Psoas muscle (tissue), 8 donors: Measurements from ENCODE around the gene OCEL1. TPM values are rescaled to one million over a fixed set of nuclear protein-coding genes. Genes with fewer than 3 reads are reported as not detected.

ENCODE experiments used
- ATAC-seq, 4 donors: fragments of 200-7000 bp; cut with Tn5 transposase; one replicate each; pipeline ENCODE4 v1.9.1; 2020; ENCODE audit warnings: moderate library complexity in 3 of 4, mild to moderate bottlenecking in 2 of 4
- DNase-seq, 2 donors: peaks; one replicate each; pipeline ENCODE4 v3.0.0-alpha.2; 2020
- H3K27ac ChIP-seq: fragments of 200-600 bp; one replicate; pipeline ENCODE4 v1.8.0; 2022
- H3K27me3 ChIP-seq, 3 donors: fragments of 200-600 bp in 1 of 3; one replicate each; pipeline versions ENCODE4 v1.6.1 to v1.8.0; 2013 to 2022; ENCODE audit warnings: low read length in 2 of 3, mild to moderate bottlenecking in 2 of 3, moderate library complexity in 1 of 3; ENCODE audit not compliant: insufficient read depth in 3 of 3
- H3K36me3 ChIP-seq, 2 donors: fragments of 200-600 bp in 1 of 2; one replicate each; pipeline versions ENCODE4 v1.6.1 to v1.8.0; 2013 to 2022; ENCODE audit warnings: low read depth in 1 of 2, mild to moderate bottlenecking in 1 of 2, moderate library complexity in 1 of 2; ENCODE audit not compliant: insufficient read depth in 1 of 2
- H3K4me1 ChIP-seq: fragments of 200-600 bp; one replicate; pipeline ENCODE4 v1.8.0; 2022
- H3K4me3 ChIP-seq: fragments of 200-600 bp; one replicate; pipeline ENCODE4 v1.8.0; 2022; ENCODE audit warnings: mild to moderate bottlenecking
- H3K9me3 ChIP-seq: fragments of 200-600 bp; one replicate; pipeline ENCODE4 v1.8.0; 2022
- CTCF ChIP-seq: fragments of 200-600 bp; IDR thresholded peaks from one replicate; pipeline ENCODE4 v1.8.0; 2022; ENCODE audit warnings: antibody characterized with exemption
- whole genome bisulfite sequencing, 3 donors: extraction: QIAGEN DNeasy Blood & Tissue Kit; methylation state at CpG; one replicate each; pipeline versions ENCODE4 v1.1.6 to v1.1.7; 2013; 5-methylcytosine and 5-hydroxymethylcytosine counted together
- intact Hi-C, 2 donors: fragments of 100-400 bp; cut with DNase I; formaldehyde crosslinking; loops; one replicate each; pipeline versions ENCODE4 v1.11.0 to v1.14.2; 2022
- polyA plus RNA-seq, 3 donors: library from polyadenylated mRNA; stranded (reverse); fragments of 200-250 nt; gene quantifications; one replicate each; pipeline ENCODE4 v1.2.3, GENCODE V29; 2013
- total RNA-seq, 4 donors: library from RNA; stranded (reverse); fragmentation: NEBNext Ultra II Directional in 2 of 4; extraction: Animal tissue kit (Norgen Biotek cat#: 25700) in 2 of 4; gene quantifications; one replicate each; pipeline versions ENCODE4 v1.2.1 to v1.2.4, GENCODE V29; 2021 to 2023
- donor health status: healthy with polysubstance abuse.
- donor health status: DM: no; HTN: no; CAD: no; lungs with moderate emphysema.
- donor health status: Bipolar disorder and iron deficiency.
- donor health status: healthy.
- donor health status: DM: yes; HTN: yes; CAD: no.
- donor health status: DM: no; HTN: no; CAD: no.
- donor health status: DM: no; HTN: no; CAD: no.
- donor health status: DM: yes; HTN: yes; CAD: no.

The OCEL1 gene
- total and polyA plus RNA-seq, 7 donors, result 15.6 to 37.1 (median 19.6) TPM

- Histone ChIP-seq H3K9me3 (no peaks in the 10 kb centered on the region), H3K4me1 (peaks cover 13% of the 10 kb centered on the region), H3K4me3 (peak overlapping the region; percentile 72), H3K27me3 (no peaks in the 10 kb centered on the region), H3K27ac (peak overlapping the region; percentile 67), H3K36me3 (peaks cover 3 to 55% of the 10 kb centered on the region in 2 donors)
- 29 to 43% (median 42%) methylated on average over 11 of the region's 11 CpGs for WGBS, 3 donors
- DNase-seq (peak; percentile 56 to 72), ATAC-seq (peak; percentile 66 to 77 (median 71))
- TF ChIP-seq CTCF, result no peak
- intact Hi-C loops, result loop anchor here in 1 of 2 donors (2.0 kb wide), 1 partner anchor 166 kb away; no protein-coding TSS in a partner anchor
These were observed 8.9 kb downstream of the OCEL1 start for GRCh38 chr19:17234911-17235299.

GRCh38 chr19:17235300-17235970 lies 9.4 kb downstream of the OCEL1 start:
- intact Hi-C loops, result loop anchor here in 1 of 2 donors (2.0 kb wide), 1 partner anchor 167 kb away; no protein-coding TSS in a partner anchor
- TF ChIP-seq CTCF, result peak; percentile 52
- Histone ChIP-seq H3K36me3 (peaks cover 3 to 59% of the 10 kb centered on the region in 2 donors), H3K9me3 (no peaks in the 10 kb centered on the region), H3K4me3 (peak overlapping the region; percentile 72), H3K27me3 (no peaks in the 10 kb centered on the region), H3K4me1 (peaks cover 16% of the 10 kb centered on the region), H3K27ac (peak overlapping the region; percentile 67)
- DNase-seq (peak; percentile 74 to 86), ATAC-seq (peak; percentile 82 to 93 (median 88))
- 4 to 17% (median 4%) methylated on average over 32 to 80 of the region's 80 CpGs for WGBS, 3 donors

- Histone ChIP-seq H3K9me3 (no peaks in the 10 kb centered on the region), H3K27me3 (no peaks in the 10 kb centered on the region), H3K36me3 (peaks cover 3 to 58% of the 10 kb centered on the region in 2 donors), H3K4me3 (peak overlapping the region; percentile 72), H3K27ac (peak overlapping the region; percentile 67), H3K4me1 (peaks cover 17% of the 10 kb centered on the region)
- intact Hi-C loops, result loop anchor here in 1 of 2 donors (2.0 kb wide), 1 partner anchor 167 kb away; no protein-coding TSS in a partner anchor
- ATAC-seq, result no peak
- no peak for DNase-seq
- no peak for TF ChIP-seq CTCF
- WGBS, 3 donors, result 7 to 36% (median 13%) methylated on average over 6 to 25 of the region's 27 CpGs
These were observed 10.1 kb downstream of the OCEL1 start for GRCh38 chr19:17235971-17236777.

GRCh38 chr19:17236811-17237543 lies 11.0 kb downstream of the OCEL1 start:
- WGBS, 3 donors, result 84 to 85% (median 84%) methylated on average over 18 of the region's 18 CpGs
- no peak for ATAC-seq
- Histone ChIP-seq H3K27ac (peak overlapping the region; percentile 38), H3K36me3 (peaks cover 3 to 50% of the 10 kb centered on the region in 2 donors), H3K4me3 (no peak overlapping the region), H3K9me3 (no peaks in the 10 kb centered on the region), H3K27me3 (no peaks in the 10 kb centered on the region), H3K4me1 (peaks cover 25% of the 10 kb centered on the region)
- peak in 1 of 2 donors; percentile 49 for DNase-seq
- TF ChIP-seq CTCF, result no peak
- intact Hi-C loops, result no loop called here
